HG03442 (cell line): ENCODE results near the gene SHANK3.
"Not testable (repeated sequence)": the region's sequence is repeated elsewhere in the genome, so short reads cannot be mapped to it uniquely, and the experiment has no call there.

ENCODE experiments used
- ATAC-seq: cut with Tn5 transposase; IDR thresholded peaks from one replicate; pipeline ENCODE4 v1.9.1; 2021; ENCODE audit warnings: mild to moderate bottlenecking, moderate library complexity; ENCODE audit not compliant: unreplicated experiment

The SHANK3 gene

GRCh38 chr22:50672471-50673230 is at the start of gene SHANK3:
Gene SHANK3 (plus strand): TSS chr22:50672823.
- ATAC-seq, result no peak

GRCh38 chr22:50624347-50625130 is 48.1 kb upstream of the SHANK3 start:
- no peak for ATAC-seq

- no peak for ATAC-seq
Observed at GRCh38 chr22:50625131-50625567, 47.5 kb upstream of the SHANK3 start.

- ATAC-seq, result no peak
Observed at GRCh38 chr22:50625568-50626313, 46.9 kb upstream of the SHANK3 start.

GRCh38 chr22:50626314-50626849 is 46.2 kb upstream of the SHANK3 start:
- no peak for ATAC-seq

- ATAC-seq, result no peak
Observed at GRCh38 chr22:50626850-50627641, 45.6 kb upstream of the SHANK3 start.

- peak; percentile 67 for ATAC-seq
Observed at GRCh38 chr22:50627642-50628542, 44.7 kb upstream of the SHANK3 start, which contains the start of gene ARSA. Gene ARSA (minus strand): TSS chr22:50628152. CDS start chr22:50627779, 373 bp downstream.

GRCh38 chr22:50628543-50629134 is 44.0 kb upstream of the SHANK3 start:
- ATAC-seq, result no peak

- no peak for ATAC-seq
Observed at GRCh38 chr22:50630376-50630775, 42.2 kb upstream of the SHANK3 start.

GRCh38 chr22:50633086-50633485 is 39.5 kb upstream of the SHANK3 start:
- no peak for ATAC-seq

GRCh38 chr22:50633771-50634170 is 38.9 kb upstream of the SHANK3 start:
- no peak for ATAC-seq

- no peak for ATAC-seq
Observed at GRCh38 chr22:50635591-50635990, 37.0 kb upstream of the SHANK3 start.

GRCh38 chr22:50640296-50640695 is 32.3 kb upstream of the SHANK3 start:
- ATAC-seq, result not testable (repeated sequence)

- no peak for ATAC-seq
Observed at GRCh38 chr22:50640857-50641647, 31.6 kb upstream of the SHANK3 start.

GRCh38 chr22:50641696-50642607 is 30.7 kb upstream of the SHANK3 start:
- ATAC-seq, result no peak

GRCh38 chr22:50643021-50643820 is 29.4 kb upstream of the SHANK3 start:
- not testable (repeated sequence) for ATAC-seq
